Sigmoid colon (tissue), 7 donors: Measurements from ENCODE around the gene DNAAF5. TPM values are rescaled to one million over a fixed set of nuclear protein-coding genes. Genes with fewer than 3 reads are reported as not detected.

Experiments
- DNase-seq: peaks from one replicate; pipeline ENCODE4 v3.0.0-alpha.2; 2019
- H3K27ac ChIP-seq, 4 donors: fragments of 200-600 bp; sonication (generic); one replicate each; pipeline ENCODE4 v1.5.1; 2016 to 2019; ENCODE audit warnings: mild to moderate bottlenecking in 1 of 4
- H3K27me3 ChIP-seq, 3 donors: fragments of 200-600 bp; sonication (generic); one replicate each; pipeline ENCODE4 v1.5.1; 2019; ENCODE audit warnings: mild to moderate bottlenecking in 1 of 3
- H3K36me3 ChIP-seq, 4 donors: fragments of 200-600 bp; sonication (generic); one replicate each; pipeline ENCODE4 v1.5.1; 2016 to 2019
- H3K4me1 ChIP-seq, 4 donors: fragments of 200-600 bp; sonication (generic); one replicate each; pipeline ENCODE4 v1.5.1; 2017 to 2019
- H3K4me3 ChIP-seq, 4 donors: fragments of 200-600 bp; sonication (generic); one replicate each; pipeline ENCODE4 v1.5.1; 2017 to 2019; ENCODE audit warnings: mild to moderate bottlenecking in 2 of 4, moderate library complexity in 1 of 4
- H3K9me3 ChIP-seq, 4 donors: fragments of 200-600 bp in 3 of 4; sonication (generic) in 3 of 4; one replicate each; pipeline versions ENCODE4 v1.5.1 to v1.6.1; 2013 to 2019
- EP300 ChIP-seq, 4 donors: sonication (generic); formaldehyde crosslinking; IDR thresholded peaks; one replicate each; pipeline ENCODE4 v1.6.1; 2017; ENCODE audit warnings: antibody characterized with exemption in 4 of 4
- POLR2A ChIP-seq, 2 donors: fragments of 450-650 bp; IDR thresholded peaks; one replicate each; pipeline ENCODE4 v1.6.1; 2016; ENCODE audit warnings: antibody characterized with exemption in 2 of 2, mild to moderate bottlenecking in 2 of 2, moderate library complexity in 2 of 2
- POLR2AphosphoS5 ChIP-seq, 4 donors: sonication (generic); formaldehyde crosslinking; IDR thresholded peaks; one replicate each; pipeline ENCODE4 v1.6.1; 2017; ENCODE audit warnings: antibody characterized with exemption in 4 of 4
- WGBS, 2 donors: extraction: QIAGEN DNeasy Blood & Tissue Kit; methylation state at CpG; one replicate each; pipeline ENCODE4 v1.1.7; 2013; 5-methylcytosine and 5-hydroxymethylcytosine counted together
- intact Hi-C: fragments of 100-400 bp; cut with DNase I; formaldehyde crosslinking; loops from one replicate; pipeline ENCODE4 v1.15.1; 2023
- polyA plus RNA-seq, 3 donors: library from polyadenylated mRNA; stranded (reverse); fragments of 200-250 nt; gene quantifications; one replicate each; pipeline ENCODE4 v1.2.3, GENCODE V29; 2013
- total RNA-seq, 4 donors: library from RNA; depleted of rRNA; stranded (reverse); fragments of >200 nt; gene quantifications; one replicate each; pipeline ENCODE4 v1.1.0, GENCODE V29; 2016
- TF ChIP-seq, protein P1 (sequence below), 4 experiments: fragments of 450-650 bp in 3 of 4; fragments of 200-600 bp in 1 of 4; IDR thresholded peaks; one replicate each; pipeline ENCODE4 v1.5.1; 2016 to 2019; ENCODE audit warnings: antibody characterized with exemption in 4 of 4, mild to moderate bottlenecking in 3 of 4, moderate library complexity in 2 of 4
- donor health status: healthy with polysubstance abuse.
- donor health status: Bipolar disorder and iron deficiency.
- donor health status: healthy.

The DNAAF5 gene
- total and polyA plus RNA-seq, 7 donors, result 7.8 to 25.4 (median 14.5) TPM

DNA sequence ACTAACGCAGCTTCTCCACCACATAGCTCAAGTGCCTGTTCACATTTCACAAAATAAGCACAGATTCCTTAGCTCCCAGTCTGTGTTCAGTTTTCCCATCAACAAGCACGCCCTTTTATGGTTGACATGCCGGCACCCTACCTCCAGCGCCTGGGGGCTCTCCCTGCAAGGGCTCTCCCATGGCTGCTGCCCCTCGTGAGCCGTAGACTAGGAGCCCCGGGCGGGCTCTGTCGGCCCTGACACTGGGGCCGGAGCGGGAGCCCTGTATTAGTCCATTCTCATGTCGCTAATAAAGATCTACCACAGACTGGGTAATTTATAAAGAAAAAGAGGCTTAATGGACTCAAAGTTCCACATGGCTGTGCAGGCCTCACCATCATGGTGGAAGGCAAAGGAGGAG lies 34.6 kb downstream of the DNAAF5 start:
- Histone ChIP-seq H3K36me3 (peaks cover 37 to 86% (median 56%) of the 10 kb centered on the region in 4 donors), H3K27me3 (no peaks in the 10 kb centered on the region), H3K9me3 (no peaks in the 10 kb centered on the region), H3K27ac (no peak overlapping the region), H3K4me1 (no peaks in the 10 kb centered on the region), H3K4me3 (no peak overlapping the region)
- WGBS, 2 donors, result 97% methylated on average over 12 of the region's 12 CpGs
- DNase-seq, result no peak
- TF ChIP-seq POLR2A (IDR thresholded peaks at IDR 0.05), result no peak
- TF ChIP-seq EP300 (IDR thresholded peaks at IDR 0.05), result no peak
- TF ChIP-seq, protein P1, sequence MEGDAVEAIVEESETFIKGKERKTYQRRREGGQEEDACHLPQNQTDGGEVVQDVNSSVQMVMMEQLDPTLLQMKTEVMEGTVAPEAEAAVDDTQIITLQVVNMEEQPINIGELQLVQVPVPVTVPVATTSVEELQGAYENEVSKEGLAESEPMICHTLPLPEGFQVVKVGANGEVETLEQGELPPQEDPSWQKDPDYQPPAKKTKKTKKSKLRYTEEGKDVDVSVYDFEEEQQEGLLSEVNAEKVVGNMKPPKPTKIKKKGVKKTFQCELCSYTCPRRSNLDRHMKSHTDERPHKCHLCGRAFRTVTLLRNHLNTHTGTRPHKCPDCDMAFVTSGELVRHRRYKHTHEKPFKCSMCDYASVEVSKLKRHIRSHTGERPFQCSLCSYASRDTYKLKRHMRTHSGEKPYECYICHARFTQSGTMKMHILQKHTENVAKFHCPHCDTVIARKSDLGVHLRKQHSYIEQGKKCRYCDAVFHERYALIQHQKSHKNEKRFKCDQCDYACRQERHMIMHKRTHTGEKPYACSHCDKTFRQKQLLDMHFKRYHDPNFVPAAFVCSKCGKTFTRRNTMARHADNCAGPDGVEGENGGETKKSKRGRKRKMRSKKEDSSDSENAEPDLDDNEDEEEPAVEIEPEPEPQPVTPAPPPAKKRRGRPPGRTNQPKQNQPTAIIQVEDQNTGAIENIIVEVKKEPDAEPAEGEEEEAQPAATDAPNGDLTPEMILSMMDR (IDR thresholded peaks at IDR 0.05), result no peak
- no peak for TF ChIP-seq POLR2AphosphoS5 (IDR thresholded peaks at IDR 0.05)
- intact Hi-C loops, result no loop called here

DNA sequence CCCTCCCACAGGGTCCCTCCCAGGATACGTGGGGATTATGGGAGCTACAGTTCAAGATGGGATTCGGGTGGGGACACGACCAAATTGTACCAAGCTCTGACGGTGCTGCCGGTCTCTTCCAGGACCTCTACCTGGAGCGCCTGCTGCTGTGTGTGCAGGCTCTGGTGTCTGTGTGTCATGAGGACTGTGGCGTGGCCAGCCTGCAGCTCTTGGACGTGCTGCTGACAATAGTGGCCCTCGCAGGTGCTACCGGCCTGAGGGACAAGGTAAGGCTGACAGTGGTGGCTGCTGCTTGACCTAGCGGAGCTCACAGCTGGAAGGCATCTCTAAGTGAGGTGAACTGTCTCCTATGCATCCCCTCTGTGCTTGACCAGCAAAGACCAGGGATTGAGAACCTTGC lies 35.1 kb downstream of the DNAAF5 start:
- WGBS, 2 donors, result 96 to 98% methylated on average over 11 of the region's 11 CpGs
- intact Hi-C loops, result no loop called here
- DNase-seq, result no peak
- Histone ChIP-seq H3K36me3 (peaks cover 37 to 86% (median 52%) of the 10 kb centered on the region in 4 donors), H3K4me3 (no peak overlapping the region), H3K4me1 (no peaks in the 10 kb centered on the region), H3K27me3 (no peaks in the 10 kb centered on the region), H3K9me3 (no peaks in the 10 kb centered on the region), H3K27ac (no peak overlapping the region)
- TF ChIP-seq, protein P1 (IDR thresholded peaks at IDR 0.05), result no peak
- TF ChIP-seq POLR2AphosphoS5 (IDR thresholded peaks at IDR 0.05), result no peak
- no peak for TF ChIP-seq POLR2A (IDR thresholded peaks at IDR 0.05)
- no peak for TF ChIP-seq EP300 (IDR thresholded peaks at IDR 0.05)

DNA sequence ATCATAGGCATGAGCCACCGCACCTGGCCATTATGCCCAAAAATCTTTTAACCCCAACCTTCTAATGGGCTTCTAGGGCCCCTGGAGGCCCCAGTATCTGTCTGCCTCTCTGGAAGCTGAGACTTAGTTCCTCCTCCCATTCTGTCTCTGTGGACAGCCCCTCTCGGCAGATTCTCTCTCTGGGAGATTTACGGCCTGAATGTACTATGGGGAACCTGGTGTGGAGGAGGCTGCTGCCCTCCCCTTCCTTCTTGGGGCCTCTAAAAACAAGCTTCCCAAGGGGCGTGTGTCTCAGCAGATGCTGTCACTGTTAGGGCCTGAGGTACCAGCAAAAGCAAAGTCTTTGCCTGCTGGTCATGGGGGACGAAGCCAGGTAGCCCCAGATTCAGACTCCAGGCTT lies 36.4 kb downstream of the DNAAF5 start:
- H3K4me3 ChIP-seq, result no peak overlapping the region
- no peak overlapping the region for H3K27ac ChIP-seq
- no peaks in the 10 kb centered on the region for H3K9me3 ChIP-seq
- H3K4me1 ChIP-seq, result no peaks in the 10 kb centered on the region
- intact Hi-C loops, result no loop called here
- TF ChIP-seq POLR2AphosphoS5 (IDR thresholded peaks at IDR 0.05) (no peak), EP300 (IDR thresholded peaks at IDR 0.05) (no peak), POLR2A (IDR thresholded peaks at IDR 0.05) (no peak)
- TF ChIP-seq, protein P1 (IDR thresholded peaks at IDR 0.05), result no peak
- peaks cover 24 to 74% (median 40%) of the 10 kb centered on the region in 4 donors for H3K36me3 ChIP-seq
- no peak for DNase-seq
- 87 to 92% methylated on average over 5 of the region's 5 CpGs for WGBS, 2 donors
- no peaks in the 10 kb centered on the region for H3K27me3 ChIP-seq

DNA sequence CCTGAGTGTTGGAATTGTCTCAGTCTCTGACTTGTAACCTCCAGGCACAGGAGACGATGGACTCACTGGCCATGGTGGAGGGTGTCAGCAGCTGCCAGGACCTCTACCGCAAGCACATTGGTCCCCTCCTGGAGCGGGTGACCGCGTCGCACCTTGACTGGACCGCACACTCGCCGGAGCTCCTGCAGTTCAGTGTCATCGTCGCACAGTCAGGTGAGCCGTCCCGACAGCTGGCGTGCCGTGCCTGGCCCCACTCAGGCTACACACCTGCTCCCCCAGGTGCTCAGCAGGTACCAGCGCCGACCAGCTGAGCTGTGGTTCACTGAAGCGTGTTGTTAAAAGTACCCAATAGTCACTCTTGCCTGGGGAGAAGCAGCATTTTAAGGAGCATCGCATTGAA lies 37.3 kb downstream of the DNAAF5 start:
- 98% methylated on average over 19 of the region's 19 CpGs for WGBS, 2 donors
- H3K27me3 ChIP-seq, result no peaks in the 10 kb centered on the region
- intact Hi-C loops, result no loop called here
- peaks cover 24 to 65% (median 39%) of the 10 kb centered on the region in 4 donors for H3K36me3 ChIP-seq
- TF ChIP-seq POLR2A (IDR thresholded peaks at IDR 0.05), result no peak
- TF ChIP-seq POLR2AphosphoS5 (IDR thresholded peaks at IDR 0.05), result no peak
- TF ChIP-seq, protein P1 (IDR thresholded peaks at IDR 0.05), result no peak
- no peaks in the 10 kb centered on the region for H3K4me1 ChIP-seq
- DNase-seq, result no peak
- H3K4me3 ChIP-seq, result no peak overlapping the region
- no peaks in the 10 kb centered on the region for H3K9me3 ChIP-seq
- no peak overlapping the region for H3K27ac ChIP-seq

- 97 to 98% methylated on average over 7 of the region's 7 CpGs for whole genome bisulfite sequencing, 2 donors
- no peak overlapping the region for H3K4me3 ChIP-seq
- H3K9me3 ChIP-seq, result no peaks in the 10 kb centered on the region
- TF ChIP-seq EP300 (IDR thresholded peaks at IDR 0.05), result no peak
- TF ChIP-seq, protein P1 (IDR thresholded peaks at IDR 0.05), result no peak
- TF ChIP-seq POLR2A (IDR thresholded peaks at IDR 0.05), result no peak
- TF ChIP-seq POLR2AphosphoS5 (IDR thresholded peaks at IDR 0.05), result no peak
- H3K36me3 ChIP-seq, result peaks cover 24 to 60% (median 35%) of the 10 kb centered on the region in 4 donors
- intact Hi-C loops, result no loop called here
- no peak overlapping the region for H3K27ac ChIP-seq
- DNase-seq, result no peak
- peaks cover 2 to 11% (median 3%) of the 10 kb centered on the region in 4 donors for H3K4me1 ChIP-seq
- H3K27me3 ChIP-seq, result no peaks in the 10 kb centered on the region
These were observed 38.9 kb downstream of the DNAAF5 start for GRCh38 chr7:765383-765782.
